LNCaP clone FGC (cell line): ENCODE results near the gene CFAP92.

Experiments
- DNase-seq: peaks from one replicate; pipeline ENCODE4 v3.0.0-alpha.2; 2011; ENCODE audit warnings: low read depth
- H3K4me3 ChIP-seq: 2 replicates; pipeline ENCODE4 v1.5.1; 2011; ENCODE audit warnings: mild to moderate bottlenecking, low read depth, low read length, control low read depth
- TF ChIP-seq, protein P1 (sequence below): IDR thresholded peaks from 2 replicates; pipeline ENCODE4 v1.5.1; 2012; ENCODE audit warnings: mild to moderate bottlenecking; ENCODE audit not compliant: control insufficient read depth, insufficient read depth; ENCODE audit errors: extremely low read depth

Gene CFAP92

DNA sequence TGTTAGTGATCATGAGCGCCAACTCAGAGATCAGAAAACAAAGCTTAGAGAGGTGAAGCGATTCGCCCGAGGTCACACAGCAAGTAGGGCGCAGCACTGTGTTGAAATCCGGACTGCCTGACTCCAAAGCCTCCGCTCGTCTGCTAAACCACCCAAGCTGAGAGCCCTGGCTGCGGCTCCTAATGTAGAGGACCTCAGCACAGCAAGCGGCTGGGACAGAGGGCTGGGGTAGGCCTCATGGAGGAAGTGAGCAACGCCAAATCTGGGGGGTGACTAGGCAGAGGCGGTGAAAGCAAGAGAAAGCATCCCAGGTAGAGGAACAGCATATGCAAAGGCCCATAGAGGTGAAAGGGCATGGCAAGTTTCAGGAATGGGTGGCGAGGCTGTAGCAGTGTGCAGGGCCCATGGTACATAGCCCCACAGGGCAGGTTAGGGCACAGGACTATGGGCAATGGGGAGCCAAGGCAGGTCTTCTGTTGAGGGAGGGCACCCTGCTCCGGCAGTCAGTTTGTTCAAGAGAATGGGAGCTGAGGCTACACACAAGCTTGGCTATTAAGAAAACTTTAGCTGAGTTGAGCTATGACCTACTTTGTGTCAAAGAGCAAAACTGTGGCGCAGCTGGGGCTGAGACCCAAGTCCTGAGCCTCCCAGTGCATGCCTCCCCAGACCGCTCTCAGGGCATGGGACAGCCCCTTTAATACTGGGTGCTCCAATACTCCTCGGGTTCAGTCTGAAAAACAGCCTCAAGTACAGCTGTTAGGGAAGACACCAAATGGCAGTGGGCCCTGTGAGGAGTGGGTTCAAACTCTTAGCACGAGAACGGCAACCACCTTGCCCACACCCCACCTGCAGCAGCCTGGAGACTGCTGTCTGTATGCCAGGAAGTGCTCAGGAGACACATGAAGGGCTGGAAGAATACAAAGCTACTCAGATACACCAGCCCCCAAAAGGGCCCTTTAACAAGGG, 988 bp upstream of the CFAP92 start:
- DNase-seq, result no peak
- TF ChIP-seq, protein P1, sequence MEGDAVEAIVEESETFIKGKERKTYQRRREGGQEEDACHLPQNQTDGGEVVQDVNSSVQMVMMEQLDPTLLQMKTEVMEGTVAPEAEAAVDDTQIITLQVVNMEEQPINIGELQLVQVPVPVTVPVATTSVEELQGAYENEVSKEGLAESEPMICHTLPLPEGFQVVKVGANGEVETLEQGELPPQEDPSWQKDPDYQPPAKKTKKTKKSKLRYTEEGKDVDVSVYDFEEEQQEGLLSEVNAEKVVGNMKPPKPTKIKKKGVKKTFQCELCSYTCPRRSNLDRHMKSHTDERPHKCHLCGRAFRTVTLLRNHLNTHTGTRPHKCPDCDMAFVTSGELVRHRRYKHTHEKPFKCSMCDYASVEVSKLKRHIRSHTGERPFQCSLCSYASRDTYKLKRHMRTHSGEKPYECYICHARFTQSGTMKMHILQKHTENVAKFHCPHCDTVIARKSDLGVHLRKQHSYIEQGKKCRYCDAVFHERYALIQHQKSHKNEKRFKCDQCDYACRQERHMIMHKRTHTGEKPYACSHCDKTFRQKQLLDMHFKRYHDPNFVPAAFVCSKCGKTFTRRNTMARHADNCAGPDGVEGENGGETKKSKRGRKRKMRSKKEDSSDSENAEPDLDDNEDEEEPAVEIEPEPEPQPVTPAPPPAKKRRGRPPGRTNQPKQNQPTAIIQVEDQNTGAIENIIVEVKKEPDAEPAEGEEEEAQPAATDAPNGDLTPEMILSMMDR, result no peak
- peak overlapping the region; percentile 56; the same call in 1 of the 2 replicates for H3K4me3 ChIP-seq

DNA sequence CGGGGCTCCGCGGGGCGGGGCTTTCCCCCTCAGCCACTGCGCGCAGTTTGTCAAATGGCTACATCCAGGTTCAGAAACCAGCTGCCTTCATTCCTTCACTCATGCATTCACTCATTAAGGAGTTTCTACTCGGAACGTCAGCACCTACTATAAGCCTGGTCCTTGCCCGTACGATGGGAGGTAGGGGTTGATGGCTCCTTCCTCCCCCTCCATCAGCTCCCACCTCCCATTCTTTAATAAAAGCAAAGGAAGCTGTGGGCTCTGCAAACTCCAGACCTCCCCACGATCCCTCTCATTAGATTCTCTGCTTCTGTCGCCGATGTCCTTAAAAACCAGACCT, 267 bp upstream of the CFAP92 start:
- peak overlapping the region; percentile 56 for H3K4me3 ChIP-seq
- DNase-seq, result no peak
- TF ChIP-seq, protein P1, result no peak

DNA sequence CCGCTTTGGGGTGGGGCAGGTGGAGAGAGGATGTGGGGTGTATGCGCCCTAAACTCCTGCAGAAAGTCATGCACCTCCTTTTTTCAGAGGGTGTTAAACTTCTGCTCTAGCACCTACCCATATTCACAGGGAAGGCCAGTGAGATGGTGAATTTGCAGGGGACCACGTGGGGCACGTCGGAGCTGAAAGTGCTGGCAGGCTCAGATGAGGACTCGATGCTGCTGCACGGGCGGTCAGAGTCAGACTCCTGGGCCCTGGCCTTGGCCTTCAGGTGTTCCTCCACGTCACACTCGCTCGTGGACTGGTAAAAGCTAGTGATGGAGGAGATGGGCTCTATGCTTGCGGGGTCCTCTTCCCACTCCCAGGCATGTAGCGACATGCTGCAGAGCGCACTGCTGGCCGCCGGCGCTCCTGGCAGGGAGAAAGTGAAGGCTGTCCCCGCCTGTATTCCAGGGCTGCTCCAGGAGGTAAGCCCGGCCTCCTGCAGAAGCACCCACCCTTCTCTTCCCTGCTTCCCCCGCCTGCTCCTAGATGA, 883 bp downstream of the CFAP92 start:
- TF ChIP-seq, protein P1, result no peak
- no peak for DNase-seq
- H3K4me3 ChIP-seq, result peak overlapping the region; percentile 56

DNA sequence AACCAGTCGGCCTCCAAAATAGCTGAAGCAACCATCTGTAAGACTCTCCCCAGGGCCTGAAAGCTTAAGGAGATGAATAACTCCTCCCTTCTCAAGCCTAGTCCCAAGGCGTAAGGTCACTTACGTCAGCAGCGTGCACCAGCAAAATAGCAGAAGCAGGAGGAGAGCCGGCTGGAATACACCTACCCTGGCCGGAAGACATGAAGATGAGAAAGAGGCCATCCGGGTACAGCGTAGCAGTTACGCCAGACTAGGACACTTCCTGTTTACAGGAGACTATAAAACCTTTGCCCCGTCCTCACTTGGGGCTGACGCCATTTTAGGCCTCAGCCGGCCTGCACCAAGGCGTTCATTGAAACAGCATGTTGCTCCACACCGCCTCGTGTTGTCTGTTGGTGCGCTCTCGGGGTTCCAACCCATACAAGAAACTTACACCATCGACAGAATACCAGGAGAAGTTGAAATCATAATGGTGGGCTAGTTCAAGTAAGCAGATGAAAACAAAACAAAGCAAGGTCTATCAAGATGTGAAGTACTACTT, 2.5 kb downstream of the CFAP92 start:
- TF ChIP-seq, protein P1, result no peak
- no peak overlapping the region for H3K4me3 ChIP-seq
- DNase-seq, result no peak

DNA sequence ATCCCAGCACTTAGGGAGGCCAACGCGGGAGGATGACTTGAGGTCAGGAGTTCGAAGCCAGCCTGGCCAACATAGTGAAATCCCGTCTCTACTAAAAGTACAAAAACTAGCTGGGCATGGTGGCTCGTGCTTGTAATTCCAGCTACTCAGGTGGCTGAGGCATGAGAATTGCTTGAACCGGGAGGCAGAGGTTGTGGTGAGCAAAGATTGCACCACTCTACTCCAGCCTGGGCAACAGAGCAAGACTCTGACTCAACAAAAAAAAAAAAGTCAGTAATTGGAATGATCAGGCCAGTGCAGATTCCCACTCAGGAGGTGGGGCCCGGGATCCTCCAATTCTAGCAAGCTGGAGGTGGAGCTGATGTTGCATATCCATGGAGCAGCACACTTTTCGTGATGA, 5.6 kb downstream of the CFAP92 start:
- no peak for DNase-seq
- no peak overlapping the region for H3K4me3 ChIP-seq
- TF ChIP-seq, protein P1, result no peak

DNA sequence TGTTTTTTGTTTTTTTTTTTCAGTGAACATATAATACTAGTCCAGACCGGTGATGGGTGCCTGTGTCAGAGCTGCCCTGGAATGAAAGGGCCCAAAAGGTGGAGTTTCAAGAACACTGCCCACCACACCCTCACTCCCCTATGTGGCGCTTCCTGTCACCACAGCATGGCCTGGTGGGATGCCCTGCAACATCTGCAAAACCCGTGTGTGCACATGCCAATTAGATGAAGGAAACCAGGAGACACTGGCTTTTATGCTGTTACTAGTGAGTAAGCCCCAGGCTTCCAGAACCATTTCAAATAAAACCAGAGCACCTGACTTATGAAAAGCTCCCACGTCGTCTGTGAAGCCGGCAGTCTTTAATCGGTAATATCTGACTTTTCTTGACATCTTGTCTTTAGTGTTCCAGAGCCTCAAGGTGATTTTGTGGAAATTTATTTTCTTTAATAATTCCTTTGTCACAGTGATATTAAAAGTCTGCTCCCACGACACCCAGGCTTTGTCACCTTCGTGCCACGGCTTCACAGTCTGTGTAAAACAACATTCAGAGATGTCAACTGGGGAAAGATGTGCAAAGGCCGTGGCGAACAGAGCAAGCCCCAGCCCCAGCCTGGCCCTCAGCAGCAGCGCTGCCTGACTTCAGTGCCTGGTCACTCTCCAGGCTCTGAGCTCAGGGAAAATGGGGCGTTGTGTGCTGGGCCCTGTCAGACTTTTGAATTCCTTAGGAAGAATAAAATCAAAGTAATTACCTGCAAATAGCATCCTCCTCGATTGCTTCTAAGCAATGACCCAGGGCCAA, 6.4 kb downstream of the CFAP92 start:
- TF ChIP-seq, protein P1, result no peak
- DNase-seq, result no peak
- no peak overlapping the region for H3K4me3 ChIP-seq
